GM12892 (cell line): ENCODE measurements around the gene CEP72.

Source experiments
- POLR2A ChIP-seq: IDR thresholded peaks from 2 replicates; pipeline ENCODE4 v1.6.1; 2011; ENCODE audit warnings: low read depth, low read length, control low read depth
- POLR2AphosphoS5 ChIP-seq: IDR thresholded peaks from 2 replicates; pipeline ENCODE4 v1.6.1; 2011; ENCODE audit warnings: low read depth, low read length, control low read depth
- TAF1 ChIP-seq: IDR thresholded peaks from 2 replicates; pipeline ENCODE4 v1.6.1; 2011; ENCODE audit warnings: low read depth, mild to moderate bottlenecking, control low read depth, low read length, borderline replicate concordance

- TF ChIP-seq POLR2A (no peak), TAF1 (no peak), POLR2AphosphoS5 (no peak)
Observed at GRCh38 chr5:670396-671270, 58.5 kb downstream of the CEP72 start.
